GM12865 (cell line): ENCODE measurements around the gene RBBP4.
A peak's percentile ranks its signal among the peaks of the same experiment; 100 is the strongest.
"Not testable (repeated sequence)": the region's sequence is repeated elsewhere in the genome, so short reads cannot be mapped to it uniquely, and the experiment has no call there.

Source experiments
- DNase-seq: peaks from one replicate; pipeline ENCODE4 v3.0.0; 2010; ENCODE audit warnings: low read depth
- H3K4me3 ChIP-seq: 2 replicates; pipeline ENCODE4 v1.5.1; 2011; ENCODE audit warnings: mild to moderate bottlenecking, low read depth, low read length, control low read depth
- TF ChIP-seq, protein P1 (sequence below): IDR thresholded peaks from 2 replicates; pipeline ENCODE4 v1.5.1; 2011; ENCODE audit warnings: low read length, control low read depth, low read depth, inconsistent platforms; ENCODE audit not compliant: insufficient read depth; ENCODE audit errors: missing control alignments

The RBBP4 gene

DNA sequence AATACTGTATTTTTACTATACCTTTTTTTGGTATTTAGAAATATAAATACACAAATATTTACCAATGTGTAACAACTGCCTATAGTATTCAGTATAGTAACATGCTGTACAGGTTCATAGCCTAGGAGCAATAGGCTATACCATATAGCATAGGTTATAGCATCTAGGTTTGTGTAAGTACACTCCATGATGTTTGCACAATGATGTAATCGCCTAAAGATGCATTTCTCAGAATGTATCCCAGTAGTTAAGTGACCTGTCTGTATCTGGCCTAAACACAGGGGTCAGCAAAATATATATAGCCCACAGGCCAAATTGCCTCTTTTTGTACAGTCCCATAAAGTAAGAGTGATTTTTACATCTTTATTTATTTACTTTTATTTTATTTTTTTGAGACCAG, 24.8 kb upstream of the RBBP4 start:
- no peak for DNase-seq
- TF ChIP-seq, protein P1, sequence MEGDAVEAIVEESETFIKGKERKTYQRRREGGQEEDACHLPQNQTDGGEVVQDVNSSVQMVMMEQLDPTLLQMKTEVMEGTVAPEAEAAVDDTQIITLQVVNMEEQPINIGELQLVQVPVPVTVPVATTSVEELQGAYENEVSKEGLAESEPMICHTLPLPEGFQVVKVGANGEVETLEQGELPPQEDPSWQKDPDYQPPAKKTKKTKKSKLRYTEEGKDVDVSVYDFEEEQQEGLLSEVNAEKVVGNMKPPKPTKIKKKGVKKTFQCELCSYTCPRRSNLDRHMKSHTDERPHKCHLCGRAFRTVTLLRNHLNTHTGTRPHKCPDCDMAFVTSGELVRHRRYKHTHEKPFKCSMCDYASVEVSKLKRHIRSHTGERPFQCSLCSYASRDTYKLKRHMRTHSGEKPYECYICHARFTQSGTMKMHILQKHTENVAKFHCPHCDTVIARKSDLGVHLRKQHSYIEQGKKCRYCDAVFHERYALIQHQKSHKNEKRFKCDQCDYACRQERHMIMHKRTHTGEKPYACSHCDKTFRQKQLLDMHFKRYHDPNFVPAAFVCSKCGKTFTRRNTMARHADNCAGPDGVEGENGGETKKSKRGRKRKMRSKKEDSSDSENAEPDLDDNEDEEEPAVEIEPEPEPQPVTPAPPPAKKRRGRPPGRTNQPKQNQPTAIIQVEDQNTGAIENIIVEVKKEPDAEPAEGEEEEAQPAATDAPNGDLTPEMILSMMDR, result no peak
- no peak overlapping the region for H3K4me3 ChIP-seq

DNA sequence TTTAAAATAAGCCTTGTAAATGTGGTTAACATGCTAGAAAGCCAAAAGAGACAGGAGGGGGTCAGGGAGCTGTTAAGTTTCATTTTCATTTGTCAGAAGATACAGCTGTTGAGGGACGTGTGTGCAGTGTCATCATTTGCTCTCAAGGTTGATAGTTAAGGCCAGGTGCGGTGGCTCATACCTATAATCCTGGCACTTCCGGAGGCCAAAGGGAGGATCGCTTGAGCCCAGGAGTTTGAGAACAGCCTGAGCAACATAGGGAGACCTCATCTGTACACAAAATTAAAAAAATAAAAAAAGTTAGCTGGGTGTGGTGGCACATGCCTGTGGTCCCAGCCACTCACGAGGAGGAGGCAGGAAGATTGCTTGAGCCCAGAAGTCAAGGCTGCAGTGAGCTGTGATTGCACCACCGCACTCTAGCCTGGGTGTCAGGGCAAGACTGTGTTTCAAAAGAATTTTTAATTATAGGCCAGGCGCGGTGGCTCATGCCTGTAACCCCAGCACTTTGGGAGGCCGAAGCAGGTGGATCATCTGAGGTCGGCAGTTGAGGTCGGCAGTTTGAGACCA, 23.3 kb upstream of the RBBP4 start:
- TF ChIP-seq, protein P1, result no peak
- DNase-seq, result peak; percentile 90
- H3K4me3 ChIP-seq, result peak overlapping the region; percentile 34

DNA sequence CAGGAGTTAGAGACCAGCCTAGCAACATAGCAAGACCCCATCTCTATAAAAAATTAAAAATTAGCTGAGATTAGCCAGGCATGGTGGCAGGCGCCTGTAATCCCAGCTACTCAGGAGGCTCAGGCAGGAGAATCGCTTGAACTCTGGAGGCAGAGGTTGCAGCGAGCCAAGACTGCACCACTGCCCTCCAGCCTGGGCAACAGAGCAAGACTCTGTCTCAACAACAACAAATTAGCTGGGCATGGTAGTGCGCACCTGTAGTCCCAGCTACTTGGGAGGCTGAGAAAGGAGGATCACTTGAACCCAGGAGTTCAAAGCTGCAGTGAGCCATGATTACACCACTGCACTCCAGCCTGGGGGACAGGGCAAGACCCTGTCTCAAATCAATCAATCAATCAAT, 20.8 kb upstream of the RBBP4 start:
- not testable (repeated sequence) for H3K4me3 ChIP-seq, DNase-seq

DNA sequence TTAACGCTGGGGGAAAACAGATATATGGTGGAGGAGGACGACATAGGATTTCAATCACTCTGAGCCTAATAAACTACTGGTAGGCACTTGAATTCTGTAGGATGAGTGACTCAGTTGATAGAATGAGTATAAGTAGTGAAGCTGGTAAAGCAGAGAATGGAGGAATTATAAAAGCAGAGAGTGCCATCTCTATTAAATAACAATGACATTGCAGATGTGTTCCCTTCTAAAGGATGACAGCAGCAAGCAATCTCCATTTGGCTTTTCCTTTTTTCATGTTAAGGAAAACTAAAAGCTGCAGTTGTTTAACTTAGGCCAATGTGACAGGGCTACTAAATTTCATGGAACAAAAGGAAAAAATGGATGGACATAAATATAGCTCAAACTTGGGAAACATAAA, 18.2 kb upstream of the RBBP4 start:
- no peak overlapping the region for H3K4me3 ChIP-seq
- TF ChIP-seq, protein P1, result no peak
- no peak for DNase-seq

DNA sequence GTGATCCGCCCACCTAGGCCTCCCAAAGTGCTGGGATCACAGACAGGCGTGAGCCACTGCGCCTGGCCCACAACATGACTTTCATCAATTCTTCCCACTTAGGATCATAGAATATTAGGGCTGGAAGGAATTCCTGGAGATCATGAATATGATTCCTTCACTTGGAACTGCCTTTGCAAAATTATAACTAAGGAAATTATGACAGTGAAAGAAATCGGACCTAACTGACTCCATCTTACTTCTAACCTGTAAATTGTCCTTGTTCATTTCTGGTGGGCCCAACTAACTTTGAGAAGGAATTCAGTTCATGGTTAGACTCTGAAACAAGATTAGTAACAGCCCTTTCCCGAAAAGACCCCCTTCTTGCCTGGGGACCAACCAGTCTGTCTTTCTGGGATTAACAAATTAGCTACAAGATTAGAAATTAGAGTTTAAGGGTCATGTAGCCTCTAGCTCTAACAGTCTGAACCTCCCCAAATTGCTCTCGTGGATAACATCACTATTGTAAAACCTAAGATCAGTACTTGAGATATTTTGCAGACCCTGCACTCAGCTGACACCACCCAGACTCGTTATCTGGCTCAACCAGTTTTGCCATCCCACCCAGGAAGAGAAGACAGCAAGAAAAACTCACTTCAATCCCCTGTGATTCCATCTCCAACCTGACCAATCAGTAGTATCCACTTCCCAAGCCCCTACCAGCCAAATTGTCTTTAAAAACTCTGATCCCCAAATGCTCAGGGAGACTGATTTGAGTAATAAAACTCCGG, 15.3 kb upstream of the RBBP4 start:
- no peak overlapping the region for H3K4me3 ChIP-seq
- TF ChIP-seq, protein P1, result no peak
- no peak for DNase-seq

DNA sequence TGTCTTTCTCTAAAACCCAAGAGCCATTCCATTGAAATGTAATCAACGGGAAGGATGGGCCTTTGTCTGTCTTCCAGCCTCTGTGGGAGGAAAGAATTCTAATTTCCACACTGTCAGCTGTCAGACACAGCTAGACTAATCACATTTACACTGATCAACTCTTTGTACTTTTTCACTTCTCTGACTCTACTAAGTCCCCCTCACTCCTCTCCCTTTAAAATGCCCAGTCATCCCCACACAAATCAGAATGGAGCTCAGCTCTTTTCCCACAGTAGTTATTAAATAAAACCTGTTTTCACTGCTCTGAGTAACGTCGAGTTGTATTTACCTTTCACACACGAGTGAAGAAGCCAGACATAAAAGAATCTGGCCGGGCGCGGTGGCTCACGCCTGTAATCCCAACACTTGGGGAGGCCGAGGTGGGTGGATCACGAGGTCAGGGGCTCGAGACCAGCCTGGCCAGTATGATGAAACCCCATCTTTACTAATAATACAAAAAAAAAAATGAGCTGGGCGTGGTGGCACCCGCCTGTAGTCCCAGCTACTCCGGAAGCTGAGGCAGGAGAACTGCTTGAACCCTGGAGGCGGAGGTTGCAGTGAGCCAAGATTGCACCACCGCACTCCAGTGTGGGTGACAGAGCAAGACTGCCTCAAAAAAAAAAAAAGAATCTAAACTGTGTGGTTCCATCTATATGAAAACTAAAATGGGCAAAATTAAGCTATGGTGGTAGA, 13.9 kb upstream of the RBBP4 start:
- TF ChIP-seq, protein P1, result no peak
- H3K4me3 ChIP-seq, result no peak overlapping the region
- no peak for DNase-seq

DNA sequence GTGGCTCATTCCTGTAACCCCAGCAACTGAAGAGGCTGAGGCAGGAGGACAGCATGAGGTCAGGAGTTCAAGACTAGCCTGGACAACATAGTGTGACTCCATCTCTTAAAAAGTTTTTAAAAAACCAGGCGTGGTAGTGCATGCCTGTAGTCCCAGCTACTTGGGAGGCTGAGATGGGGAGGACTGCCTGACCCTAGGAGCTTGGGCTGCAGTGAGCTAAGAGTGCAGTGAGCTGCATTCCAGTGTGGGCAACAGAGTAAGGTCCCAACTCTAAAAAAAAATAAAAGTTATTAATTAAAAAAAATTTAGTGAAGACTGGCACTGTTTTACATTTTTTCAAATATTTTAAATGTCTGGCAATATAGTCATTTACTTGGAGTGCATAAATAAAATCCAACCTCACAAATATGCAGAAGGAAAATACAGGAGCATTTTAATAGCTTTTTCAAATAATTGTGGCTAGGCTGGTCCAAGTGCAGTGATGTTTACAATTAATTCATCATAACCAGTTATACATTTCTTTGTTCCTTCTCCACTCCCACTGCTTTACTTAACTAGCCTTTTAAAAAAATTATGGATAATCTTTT, 11.4 kb upstream of the RBBP4 start:
- DNase-seq, result no peak
- H3K4me3 ChIP-seq, result no peak overlapping the region

DNA sequence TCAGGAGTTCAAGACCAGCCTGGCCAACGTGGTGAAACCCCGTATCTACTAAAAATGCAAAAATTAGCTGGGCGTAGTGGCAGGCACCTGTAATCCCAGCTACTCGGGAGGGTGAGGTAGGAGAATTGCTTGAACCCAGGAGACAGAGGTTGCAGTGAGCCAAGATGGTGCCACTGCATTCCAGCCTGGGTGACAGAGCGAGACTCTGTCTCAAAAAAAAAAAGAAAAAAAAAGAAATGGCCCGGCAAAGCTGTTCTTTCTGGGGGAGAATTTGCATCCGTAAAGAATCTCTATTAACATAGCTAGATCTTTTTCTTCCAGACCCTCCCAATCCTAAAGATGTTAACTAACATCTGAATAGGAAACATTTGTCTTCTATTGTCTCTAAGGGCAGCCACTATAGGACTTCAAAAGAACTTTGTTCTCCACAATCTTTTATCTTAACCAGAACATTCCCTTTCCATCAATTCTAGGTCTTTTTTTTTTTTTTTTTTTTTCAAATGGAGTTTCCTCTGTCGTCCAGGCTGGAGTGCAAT, 8.6 kb upstream of the RBBP4 start:
- H3K4me3 ChIP-seq, DNase-seq: not testable (repeated sequence)

More for the DNA sequence above, 11.4 kb upstream of the RBBP4 start:
- TF ChIP-seq, protein P1, result no peak
